MM.1S (cell line): ENCODE data around the gene ANO5.

Experiments used
- EZH2 ChIP-seq: fragments of 300-600 bp; sonication (generic); optimal IDR thresholded peaks from 2 replicates; pipeline ENCODE3; 2017; ENCODE audit warnings: low read depth, mild to moderate bottlenecking, antibody characterized with exemption, low read length, mixed read lengths
- EZH2phosphoT487 ChIP-seq: fragments of 300-600 bp; sonication (generic); IDR thresholded peaks from 2 replicates; pipeline ENCODE4 v1.6.1; 2018; ENCODE audit warnings: antibody characterized with exemption, low read length
- TF ChIP-seq, protein P1 (sequence below): fragments of 300-600 bp; sonication (generic); IDR thresholded peaks from 2 replicates; pipeline ENCODE4 v1.5.1; 2016; ENCODE audit warnings: antibody characterized with exemption, low read length, mixed read lengths

DNA sequence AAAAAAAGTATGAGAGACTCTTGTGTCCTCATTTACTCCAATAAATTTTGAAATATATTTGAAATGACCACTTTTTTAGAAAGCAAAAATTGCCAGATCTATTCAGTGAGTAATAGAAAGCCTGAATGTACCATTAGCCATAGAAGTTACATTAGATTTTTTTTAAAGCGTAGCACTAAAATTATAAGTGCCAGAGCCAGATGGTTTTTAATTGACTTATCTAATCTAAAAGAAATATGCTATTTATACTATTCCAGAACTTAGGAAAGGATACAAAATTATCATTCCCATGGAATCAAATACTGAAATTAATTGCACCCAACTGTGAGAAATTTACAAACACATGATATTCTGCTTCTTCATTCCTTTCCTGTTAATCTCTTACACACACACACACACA, 80.9 kb downstream of the ANO5 start:
- TF ChIP-seq, protein P1, sequence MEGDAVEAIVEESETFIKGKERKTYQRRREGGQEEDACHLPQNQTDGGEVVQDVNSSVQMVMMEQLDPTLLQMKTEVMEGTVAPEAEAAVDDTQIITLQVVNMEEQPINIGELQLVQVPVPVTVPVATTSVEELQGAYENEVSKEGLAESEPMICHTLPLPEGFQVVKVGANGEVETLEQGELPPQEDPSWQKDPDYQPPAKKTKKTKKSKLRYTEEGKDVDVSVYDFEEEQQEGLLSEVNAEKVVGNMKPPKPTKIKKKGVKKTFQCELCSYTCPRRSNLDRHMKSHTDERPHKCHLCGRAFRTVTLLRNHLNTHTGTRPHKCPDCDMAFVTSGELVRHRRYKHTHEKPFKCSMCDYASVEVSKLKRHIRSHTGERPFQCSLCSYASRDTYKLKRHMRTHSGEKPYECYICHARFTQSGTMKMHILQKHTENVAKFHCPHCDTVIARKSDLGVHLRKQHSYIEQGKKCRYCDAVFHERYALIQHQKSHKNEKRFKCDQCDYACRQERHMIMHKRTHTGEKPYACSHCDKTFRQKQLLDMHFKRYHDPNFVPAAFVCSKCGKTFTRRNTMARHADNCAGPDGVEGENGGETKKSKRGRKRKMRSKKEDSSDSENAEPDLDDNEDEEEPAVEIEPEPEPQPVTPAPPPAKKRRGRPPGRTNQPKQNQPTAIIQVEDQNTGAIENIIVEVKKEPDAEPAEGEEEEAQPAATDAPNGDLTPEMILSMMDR, result no peak
- TF ChIP-seq EZH2phosphoT487 (no peak), EZH2 (no peak)
